Esophagus muscularis mucosa (tissue), 3 donors: ENCODE measurements around the gene SUPT3H.

Source experiments
- POLR2A ChIP-seq: fragments of 450-650 bp; IDR thresholded peaks from one replicate; pipeline ENCODE4 v1.6.1; 2017; ENCODE audit warnings: antibody characterized with exemption, moderate library complexity, mild to moderate bottlenecking, low read depth
- TF ChIP-seq, protein P1 (sequence below), 3 experiments: fragments of 200-600 bp in 2 of 3; fragments of 450-650 bp in 1 of 3; sonication (generic) in 2 of 3; IDR thresholded peaks; one replicate each; pipeline ENCODE4 v1.5.1; 2017 to 2019; ENCODE audit warnings: antibody characterized with exemption in 3 of 3, mild to moderate bottlenecking in 2 of 3, moderate library complexity in 1 of 3

DNA sequence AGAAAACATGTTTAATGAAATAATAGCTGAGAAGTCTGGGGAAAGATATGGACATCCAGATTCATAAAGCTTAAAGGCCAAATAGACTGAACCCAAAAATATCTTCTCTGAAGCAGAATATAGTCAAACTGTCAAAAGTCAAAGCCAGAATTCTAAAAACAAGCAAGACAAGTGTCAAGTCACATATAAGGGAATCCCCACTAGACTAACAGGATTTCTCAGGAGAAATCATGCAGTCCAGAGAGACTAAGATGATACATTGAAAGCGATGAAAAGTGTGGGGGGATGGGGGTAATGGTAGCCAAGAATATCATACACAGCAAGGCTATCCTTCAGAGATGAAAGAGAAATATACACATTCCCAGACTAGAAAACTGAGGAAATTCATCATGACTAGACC, 162.0 kb downstream of the SUPT3H start:
- TF ChIP-seq, protein P1, sequence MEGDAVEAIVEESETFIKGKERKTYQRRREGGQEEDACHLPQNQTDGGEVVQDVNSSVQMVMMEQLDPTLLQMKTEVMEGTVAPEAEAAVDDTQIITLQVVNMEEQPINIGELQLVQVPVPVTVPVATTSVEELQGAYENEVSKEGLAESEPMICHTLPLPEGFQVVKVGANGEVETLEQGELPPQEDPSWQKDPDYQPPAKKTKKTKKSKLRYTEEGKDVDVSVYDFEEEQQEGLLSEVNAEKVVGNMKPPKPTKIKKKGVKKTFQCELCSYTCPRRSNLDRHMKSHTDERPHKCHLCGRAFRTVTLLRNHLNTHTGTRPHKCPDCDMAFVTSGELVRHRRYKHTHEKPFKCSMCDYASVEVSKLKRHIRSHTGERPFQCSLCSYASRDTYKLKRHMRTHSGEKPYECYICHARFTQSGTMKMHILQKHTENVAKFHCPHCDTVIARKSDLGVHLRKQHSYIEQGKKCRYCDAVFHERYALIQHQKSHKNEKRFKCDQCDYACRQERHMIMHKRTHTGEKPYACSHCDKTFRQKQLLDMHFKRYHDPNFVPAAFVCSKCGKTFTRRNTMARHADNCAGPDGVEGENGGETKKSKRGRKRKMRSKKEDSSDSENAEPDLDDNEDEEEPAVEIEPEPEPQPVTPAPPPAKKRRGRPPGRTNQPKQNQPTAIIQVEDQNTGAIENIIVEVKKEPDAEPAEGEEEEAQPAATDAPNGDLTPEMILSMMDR (IDR thresholded peaks at IDR 0.05): no peak
- TF ChIP-seq POLR2A: no peak
